K562 (cell line): ENCODE data around the gene UNC5C. TPM values are rescaled to one million over a fixed set of nuclear protein-coding genes. Genes with fewer than 3 reads are reported as not detected.

Experiments used
- ATAC-seq: fragments of 200-7000 bp; cut with Tn5 transposase; 3 replicates; pipeline ENCODE4 v1.9.1; 2020; ENCODE audit warnings: moderate library complexity
- BruUV-seq: library from RNA; stranded (reverse); fragments of 400-500 nt; replicated peaks from 2 replicates; lab custom pipeline; 2021; lab: Mats Ljungman, UMichigan
- CTCF ChIA-PET: fragments of 300-600 bp; formaldehyde crosslinking; extraction: SDS; loops from one replicate; lab custom pipeline; 2021; ENCODE audit warnings: low intra/inter-chr PET ratio; lab: Yijun Ruan, JAX
- POLR2A ChIA-PET: fragments of 300-600, 350-650 bp; sonication (Branson Sonifier 250); formaldehyde crosslinking; extraction: SDS; loops from one replicate; lab custom pipeline; 2021; ENCODE audit warnings: antibody characterized with exemption, inconsistent platforms; lab: Yijun Ruan, JAX
- DNase-seq, 4 experiments: peaks; one replicate each; pipeline versions ENCODE4 v3.0.0 to v3.0.0-alpha.2; 2011 to 2018; ENCODE audit warnings: low spot score in 3 of 4, mixed read lengths in 3 of 4; ENCODE audit errors: extremely low read depth in 1 of 4
- FAIRE-seq: peaks from 2 replicates; lab custom pipeline; 2011; peaks lifted over from hg19 to GRCh38; lab: Jason Lieb, UNC
- H2AFZ ChIP-seq: 2 replicates; pipeline ENCODE4 v1.6.0; 2011; ENCODE audit warnings: low read depth, low read length, control low read depth, inconsistent platforms
- H3K27ac ChIP-seq: fragments of 200-600 bp; 3 replicates; pipeline ENCODE4 v1.8.0; 2011; ENCODE audit warnings: low read depth, mild to moderate bottlenecking, control low read depth, inconsistent platforms, low read length, moderate library complexity, mixed read lengths; ENCODE audit errors: extremely low read depth
- H3K27me3 ChIP-seq, 2 experiments: fragments of 300-600 bp in 1 of 2; 2 replicates in 1 of 2; 3 replicates in 1 of 2; pipeline versions ENCODE4 v1.6.0 to v1.8.0; 2011; ENCODE audit warnings: inconsistent platforms in 2 of 2, low read length in 2 of 2, mild to moderate bottlenecking in 1 of 2, mixed read lengths in 1 of 2, moderate library complexity in 1 of 2; ENCODE audit not compliant: control insufficient read depth in 2 of 2, insufficient read depth in 2 of 2
- H3K36me3 ChIP-seq: fragments of 300-600 bp; 3 replicates; pipeline ENCODE4 v1.8.0; 2011; ENCODE audit warnings: mild to moderate bottlenecking, low read length, inconsistent platforms; ENCODE audit not compliant: control insufficient read depth, insufficient read depth
- H3K4me1 ChIP-seq, 2 experiments: fragments of 200-600 bp in 1 of 2; replicated peaks in 1 of 2; 2 replicates in 1 of 2; 3 replicates in 1 of 2; pipeline versions ENCODE4 v1.5.1 to v1.8.0; 2011; ENCODE audit warnings: inconsistent platforms in 2 of 2, low read length in 2 of 2, mild to moderate bottlenecking in 1 of 2, mixed read lengths in 1 of 2, moderate library complexity in 1 of 2; ENCODE audit not compliant: control insufficient read depth in 2 of 2, insufficient read depth in 2 of 2
- H3K4me2 ChIP-seq: 2 replicates; pipeline ENCODE4 v1.6.1; 2011; ENCODE audit warnings: low read length, control low read depth, inconsistent platforms, mixed read lengths; ENCODE audit not compliant: insufficient read depth
- H3K4me3 ChIP-seq: fragments of 200-600 bp; sonication (generic), shearing (Covaris generic); 2 replicates; pipeline ENCODE4 v1.5.1; 2016; ENCODE audit warnings: control low read depth, inconsistent platforms
- H3K79me2 ChIP-seq: fragments of 200-600 bp; 3 replicates; pipeline ENCODE4 v1.8.0; 2011; ENCODE audit warnings: low read length, inconsistent platforms; ENCODE audit not compliant: control insufficient read depth, insufficient read depth
- H3K9ac ChIP-seq, 2 experiments: 2 replicates each; pipeline versions ENCODE4 v1.6.0 to v1.6.1; 2011; ENCODE audit warnings: low read depth in 2 of 2, low read length in 2 of 2, control low read depth in 1 of 2, inconsistent platforms in 1 of 2, mild to moderate bottlenecking in 1 of 2, mixed read lengths in 1 of 2; ENCODE audit not compliant: insufficient read depth in 1 of 2
- H3K9me1 ChIP-seq: one replicate; pipeline ENCODE4 v1.6.0; 2011; ENCODE audit warnings: inconsistent platforms, mild to moderate bottlenecking, low read length, moderate library complexity; ENCODE audit not compliant: control insufficient read depth, insufficient read depth
- H3K9me3 ChIP-seq: replicated peaks from 2 replicates; pipeline ENCODE4 v1.5.1; 2011; ENCODE audit warnings: low read depth, low read length, inconsistent platforms; ENCODE audit not compliant: control insufficient read depth, insufficient read depth
- H4K20me1 ChIP-seq: replicated peaks from 2 replicates; pipeline ENCODE4 v1.6.1; 2011; ENCODE audit warnings: low read length, inconsistent platforms, mixed read lengths; ENCODE audit not compliant: control insufficient read depth, insufficient read depth
- ZNF134 ChIP-seq: fragments of 250-450 bp; sonication (Bioruptor Pico); conservative IDR thresholded peaks from 2 replicates; pipeline ENCODE4 v1.4.0; 2020
- ZNF318 ChIP-seq, 2 experiments: fragments of 450-650 bp; IDR thresholded peaks; 2 replicates each; pipeline ENCODE4 v1.6.1; 2016; ENCODE audit warnings: mild to moderate bottlenecking in 2 of 2, borderline replicate concordance in 1 of 2, low read depth in 1 of 2, moderate library complexity in 1 of 2
- WGBS: fragments of 100-300 bp; shearing (Covaris generic); methylation state at CpG from one replicate; pipeline ENCODE4 v1.1.6; 2016; ENCODE audit warnings: low coverage, mixed read lengths; ENCODE audit not compliant: insufficient coverage; ENCODE audit errors: missing lambda C conversion rate; 5-methylcytosine and 5-hydroxymethylcytosine counted together
- in situ Hi-C: fragments of 300-500 bp; cut with MboI; formaldehyde crosslinking; loops from 4 replicates; pipeline ENCODE4 v1.15.0; 2018; ENCODE audit warnings: inconsistent platforms, mixed read lengths
- intact Hi-C: fragments of 100-400 bp; cut with micrococcal nuclease; formaldehyde crosslinking; loops from 2 replicates; pipeline ENCODE4 v1.14.2; 2022
- polyA plus RNA-seq, 8 experiments: library from polyadenylated mRNA; depleted of rRNA in 4 of 8; stranded (reverse) in 5 of 8; unstranded in 3 of 8; fragments of >200 nt; fragmentation: Nextera tagmentation in 2 of 8; fragmentation: Illumina TruSeq in 1 of 8; extraction: Ambion mirVana in 2 of 8; extraction: Trizol in 1 of 8; gene quantifications; 2 replicates each; pipeline versions ENCODE4 v1.2.1 to v1.2.3, GENCODE V29; 2011 to 2014; ENCODE audit warnings: inconsistent platforms in 1 of 8, missing spikeins in 1 of 8
- total RNA-seq, 7 experiments: library from RNA; depleted of rRNA in 6 of 7; stranded (reverse); fragments of >200 nt in 6 of 7; fragmentation: Illumina TruSeq in 2 of 7; extraction: Trizol in 2 of 7; gene quantifications; 2 replicates each; pipeline versions ENCODE4 v1.2.1 to v1.2.3, GENCODE V29; 2011 to 2021; ENCODE audit warnings: low replicate concordance in 1 of 7

Gene UNC5C
- total and polyA plus RNA-seq, 9 of the 15 experiments (the other 6 are each of a cell fraction or from before 2014, with no cell fraction given), result under 0.01 to 0.10 (median 0.03) TPM; not detected in 1

GRCh38 chr4:95178938-95179337 is 369.8 kb downstream of the UNC5C start:
- in situ Hi-C loops (no loop called here), intact Hi-C loops (no loop called here)
- ChIA-PET POLR2A (no interaction called here), CTCF (no interaction called here)
- no peak for ATAC-seq
- no peaks in the 10 kb centered on the region for H4K20me1 ChIP-seq
- no peak overlapping the region for H3K4me3 ChIP-seq
- no TSS peak for BruUV-seq
- peaks cover 7 to 21% of the 10 kb centered on the region in 2 experiments for H3K4me1 ChIP-seq
- no peak for FAIRE-seq
- H3K27me3 ChIP-seq, result no peaks in the 10 kb centered on the region
- TF ChIP-seq ZNF134 (CRISPR knock-in tag), result no peak
- no peak for TF ChIP-seq ZNF318 (IDR thresholded peaks at IDR 0.05; ENCODE audit: borderline replicate concordance in 1 of 2, low read depth in 1 of 2)
- no peak for DNase-seq
- H3K79me2 ChIP-seq, result no peaks in the 10 kb centered on the region
- no peaks in the 10 kb centered on the region for H3K36me3 ChIP-seq
- H3K9me1 ChIP-seq, result no peaks in the 10 kb centered on the region
- no peak overlapping the region for H3K27ac ChIP-seq
- no peak overlapping the region for H3K4me2 ChIP-seq
- H3K9ac ChIP-seq, result no peak overlapping the region
- no peak overlapping the region for H2AFZ ChIP-seq
- WGBS, result 8% methylated on average over 2 of the region's 2 CpGs
- H3K9me3 ChIP-seq, result peaks cover 4% of the 10 kb centered on the region; the same call in 1 of the 2 replicates
